ENCODE data around the gene PLEKHF1.

Gene PLEKHF1

DNA sequence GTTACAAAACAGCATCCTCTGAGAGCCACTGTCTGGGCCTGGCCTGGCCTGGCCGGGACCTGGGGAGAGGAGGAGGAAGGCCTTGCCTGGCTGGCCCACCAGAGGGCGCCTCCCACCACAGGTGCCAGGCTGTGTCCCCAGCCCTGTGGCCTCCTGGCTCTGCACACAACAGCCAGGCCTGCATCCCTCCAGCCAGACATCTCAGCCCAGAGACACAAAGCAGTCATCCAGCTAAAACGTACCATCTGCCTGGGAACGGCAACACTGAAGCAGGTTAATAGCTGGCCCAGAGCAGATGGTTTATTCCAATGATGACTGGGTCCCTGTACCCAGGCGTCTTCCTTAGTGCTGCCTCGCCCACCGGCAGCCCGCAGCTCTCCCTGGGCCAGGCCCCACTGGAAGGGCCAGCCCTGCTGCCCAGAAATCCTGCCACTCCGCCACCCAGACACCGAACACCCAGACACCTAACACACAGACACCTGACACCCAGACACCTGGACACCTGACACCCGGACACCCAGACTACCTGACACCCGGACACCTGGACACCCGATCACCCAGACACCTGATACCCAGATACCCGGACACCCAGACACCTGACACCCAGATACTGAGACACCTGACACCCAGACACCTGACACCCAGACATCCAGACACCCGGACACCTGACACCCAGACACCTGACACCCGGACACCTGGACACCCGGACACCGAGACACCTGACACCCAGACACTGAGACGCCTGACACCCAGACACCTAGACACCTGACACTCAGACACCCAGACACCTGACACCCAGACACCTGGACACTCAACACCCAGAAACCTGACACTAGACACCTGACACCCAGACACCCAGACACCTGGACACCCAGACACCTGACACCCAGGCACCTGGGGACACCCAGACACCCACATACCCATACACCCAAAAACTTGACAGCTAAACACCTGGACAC is 29.7 kb downstream of the PLEKHF1 start:
- H3K36me3 ChIP-seq (ENCODE audit: insufficient read depth, low read length): peaks cover 3% of the 10 kb centered on the region; the same call in 1 of the 2 replicates
- no peaks in the 10 kb centered on the region for H3K27me3 ChIP-seq (ENCODE audit: insufficient read depth, low read length, poor library complexity)
- H3K4me2 ChIP-seq (ENCODE audit: insufficient read depth, low read length): no peak overlapping the region
- TF ChIP-seq, protein P1, sequence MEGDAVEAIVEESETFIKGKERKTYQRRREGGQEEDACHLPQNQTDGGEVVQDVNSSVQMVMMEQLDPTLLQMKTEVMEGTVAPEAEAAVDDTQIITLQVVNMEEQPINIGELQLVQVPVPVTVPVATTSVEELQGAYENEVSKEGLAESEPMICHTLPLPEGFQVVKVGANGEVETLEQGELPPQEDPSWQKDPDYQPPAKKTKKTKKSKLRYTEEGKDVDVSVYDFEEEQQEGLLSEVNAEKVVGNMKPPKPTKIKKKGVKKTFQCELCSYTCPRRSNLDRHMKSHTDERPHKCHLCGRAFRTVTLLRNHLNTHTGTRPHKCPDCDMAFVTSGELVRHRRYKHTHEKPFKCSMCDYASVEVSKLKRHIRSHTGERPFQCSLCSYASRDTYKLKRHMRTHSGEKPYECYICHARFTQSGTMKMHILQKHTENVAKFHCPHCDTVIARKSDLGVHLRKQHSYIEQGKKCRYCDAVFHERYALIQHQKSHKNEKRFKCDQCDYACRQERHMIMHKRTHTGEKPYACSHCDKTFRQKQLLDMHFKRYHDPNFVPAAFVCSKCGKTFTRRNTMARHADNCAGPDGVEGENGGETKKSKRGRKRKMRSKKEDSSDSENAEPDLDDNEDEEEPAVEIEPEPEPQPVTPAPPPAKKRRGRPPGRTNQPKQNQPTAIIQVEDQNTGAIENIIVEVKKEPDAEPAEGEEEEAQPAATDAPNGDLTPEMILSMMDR (IDR thresholded peaks at IDR 0.05; ENCODE audit: borderline replicate concordance, extremely low read depth, low read length, poor library complexity, severe bottlenecking): peak; percentile 94
- TF ChIP-seq EZH2 (IDR thresholded peaks at IDR 0.05; ENCODE audit: borderline replicate concordance, low read depth, low read length, severe bottlenecking): no peak
- peaks cover 10% of the 10 kb centered on the region; the same call in 1 of the 2 replicates for H4K20me1 ChIP-seq (ENCODE audit: insufficient read depth, low read length)
- no peak overlapping the region for H2AFZ ChIP-seq (ENCODE audit: low read depth, low read length)
- ATAC-seq (ENCODE audit: insufficient read depth, low read depth): peak; percentile 99
- no peak overlapping the region; the same call in 1 of the 2 replicates for H3K27ac ChIP-seq (ENCODE audit: low read length)
- DNase-seq: peak; percentile 73
- H3K4me3 ChIP-seq (ENCODE audit: low read depth in 1 of 2, low read length in 2 of 2): no peak overlapping the region
- H3K79me2 ChIP-seq (ENCODE audit: insufficient read depth, low read length): no peaks in the 10 kb centered on the region
- no peaks in the 10 kb centered on the region for H3K9me3 ChIP-seq (ENCODE audit: insufficient read depth, low read length, severe bottlenecking)
- no peaks in the 10 kb centered on the region for H3K4me1 ChIP-seq (ENCODE audit: insufficient read depth, low read length)
- no peak overlapping the region for H3K9ac ChIP-seq (ENCODE audit: low read depth, low read length)

DNA sequence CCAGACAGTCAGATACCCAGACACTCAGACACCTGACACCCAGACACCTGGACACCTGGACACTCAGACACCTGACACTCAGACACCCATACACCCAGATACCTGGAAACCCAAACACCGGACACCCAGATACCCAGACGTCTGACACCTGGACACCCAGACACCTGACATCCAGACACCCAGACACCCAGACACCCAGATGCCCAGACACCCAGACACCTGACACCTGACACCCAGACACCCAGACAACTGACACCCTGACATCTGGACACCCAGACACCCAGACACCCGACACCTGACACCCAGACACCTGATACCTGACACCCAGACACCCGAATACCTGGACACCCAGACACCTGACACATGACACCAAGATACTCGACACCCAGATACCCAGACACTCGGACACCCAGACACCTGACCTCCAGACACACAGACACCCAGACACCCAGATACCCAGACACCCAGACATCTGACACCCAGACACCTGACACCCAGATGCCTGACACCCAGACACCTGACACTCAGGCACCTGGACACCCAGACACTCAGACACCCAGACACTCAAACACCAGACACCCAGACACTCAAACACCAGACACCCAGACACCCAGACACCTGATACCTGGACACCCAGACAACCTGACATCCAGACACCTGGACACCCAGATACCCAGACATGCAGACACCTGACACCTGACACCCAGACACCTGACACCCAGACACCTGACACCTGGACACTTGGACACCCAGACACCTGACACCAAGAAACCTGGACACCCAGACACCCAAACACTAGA is 30.7 kb downstream of the PLEKHF1 start:
- H3K79me2 ChIP-seq (ENCODE audit: insufficient read depth, low read length): no peaks in the 10 kb centered on the region
- no peak for ATAC-seq (ENCODE audit: insufficient read depth, low read depth)

DNA sequence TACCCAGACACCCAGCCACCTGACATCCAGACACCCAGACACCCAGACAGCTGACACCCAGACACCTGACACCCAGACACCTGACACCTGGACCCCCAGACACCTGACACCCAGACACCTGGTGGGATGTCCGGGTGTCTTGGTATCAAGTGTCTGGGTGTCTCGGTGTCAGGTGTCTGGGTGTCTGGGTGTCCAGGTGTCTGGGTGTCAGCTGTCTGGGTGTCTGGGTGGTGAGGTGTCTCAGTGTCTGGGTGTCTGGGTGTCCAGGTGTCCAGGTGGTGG is 31.2 kb downstream of the PLEKHF1 start:
- Histone ChIP-seq H3K79me2 (ENCODE audit: insufficient read depth, low read length) (no peaks in the 10 kb centered on the region), H3K9ac (ENCODE audit: low read depth, low read length) (no peak overlapping the region), H3K9me3 (ENCODE audit: insufficient read depth, low read length, severe bottlenecking) (no peaks in the 10 kb centered on the region), H3K36me3 (ENCODE audit: insufficient read depth, low read length) (no peaks in the 10 kb centered on the region), H3K27ac (ENCODE audit: low read length) (no peak overlapping the region), H3K27me3 (ENCODE audit: insufficient read depth, low read length, poor library complexity) (no peaks in the 10 kb centered on the region), H3K4me2 (ENCODE audit: insufficient read depth, low read length) (no peak overlapping the region), H3K4me3 (ENCODE audit: low read depth in 1 of 2, low read length in 2 of 2) (no peak overlapping the region), H4K20me1 (ENCODE audit: insufficient read depth, low read length) (peaks cover 10% of the 10 kb centered on the region; the same call in 1 of the 2 replicates), H2AFZ (ENCODE audit: low read depth, low read length) (no peak overlapping the region), H3K4me1 (ENCODE audit: insufficient read depth, low read length) (no peaks in the 10 kb centered on the region)
- no peak for TF ChIP-seq EZH2 (IDR thresholded peaks at IDR 0.05; ENCODE audit: borderline replicate concordance, low read depth, low read length, severe bottlenecking)
- TF ChIP-seq, protein P1 (IDR thresholded peaks at IDR 0.05; ENCODE audit: borderline replicate concordance, extremely low read depth, low read length, poor library complexity, severe bottlenecking): no peak
- DNase-seq (no peak), ATAC-seq (ENCODE audit: insufficient read depth, low read depth) (no peak)

More for the DNA sequence above, 30.7 kb downstream of the PLEKHF1 start:
- Histone ChIP-seq H3K9me3 (ENCODE audit: insufficient read depth, low read length, severe bottlenecking) (no peaks in the 10 kb centered on the region), H3K4me3 (ENCODE audit: low read depth in 1 of 2, low read length in 2 of 2) (no peak overlapping the region), H3K36me3 (ENCODE audit: insufficient read depth, low read length) (no peaks in the 10 kb centered on the region), H2AFZ (ENCODE audit: low read depth, low read length) (no peak overlapping the region), H3K4me2 (ENCODE audit: insufficient read depth, low read length) (no peak overlapping the region), H4K20me1 (ENCODE audit: insufficient read depth, low read length) (peaks cover 10% of the 10 kb centered on the region; the same call in 1 of the 2 replicates), H3K9ac (ENCODE audit: low read depth, low read length) (no peak overlapping the region), H3K27me3 (ENCODE audit: insufficient read depth, low read length, poor library complexity) (no peaks in the 10 kb centered on the region), H3K27ac (ENCODE audit: low read length) (no peak overlapping the region), H3K4me1 (ENCODE audit: insufficient read depth, low read length) (no peaks in the 10 kb centered on the region)
- TF ChIP-seq EZH2 (IDR thresholded peaks at IDR 0.05; ENCODE audit: borderline replicate concordance, low read depth, low read length, severe bottlenecking): no peak
- TF ChIP-seq, protein P1 (IDR thresholded peaks at IDR 0.05; ENCODE audit: borderline replicate concordance, extremely low read depth, low read length, poor library complexity, severe bottlenecking): no peak
- DNase-seq: no peak

All from DND-41 (cell line).